Fibroblast of the aortic adventitia (primary cell): ENCODE measurements around the gene EID2B. TPM values are rescaled to one million over a fixed set of nuclear protein-coding genes. Genes with fewer than 3 reads are reported as not detected.

Experiments used
- DNase-seq: peaks from one replicate; pipeline ENCODE4 v3.0.0-alpha.2; 2010; ENCODE audit warnings: low read depth
- H3K4me3 ChIP-seq: 2 replicates; pipeline ENCODE4 v1.5.1; 2011; ENCODE audit warnings: low read depth, mild to moderate bottlenecking, control low read depth, low read length, moderate library complexity
- CTCF ChIP-seq: IDR thresholded peaks from 2 replicates; pipeline ENCODE4 v1.5.1; 2011; ENCODE audit warnings: mild to moderate bottlenecking, low read length, control low read depth, inconsistent platforms; ENCODE audit not compliant: insufficient read depth
- total RNA-seq: library from RNA; depleted of rRNA; stranded (reverse); fragments of >200 nt; gene quantifications from 2 replicates; pipeline ENCODE4 v1.2.3, GENCODE V29; 2012; ENCODE audit warnings: low replicate concordance

Gene EID2B
- total RNA-seq, 1 donor, result 3.3 TPM

DNA sequence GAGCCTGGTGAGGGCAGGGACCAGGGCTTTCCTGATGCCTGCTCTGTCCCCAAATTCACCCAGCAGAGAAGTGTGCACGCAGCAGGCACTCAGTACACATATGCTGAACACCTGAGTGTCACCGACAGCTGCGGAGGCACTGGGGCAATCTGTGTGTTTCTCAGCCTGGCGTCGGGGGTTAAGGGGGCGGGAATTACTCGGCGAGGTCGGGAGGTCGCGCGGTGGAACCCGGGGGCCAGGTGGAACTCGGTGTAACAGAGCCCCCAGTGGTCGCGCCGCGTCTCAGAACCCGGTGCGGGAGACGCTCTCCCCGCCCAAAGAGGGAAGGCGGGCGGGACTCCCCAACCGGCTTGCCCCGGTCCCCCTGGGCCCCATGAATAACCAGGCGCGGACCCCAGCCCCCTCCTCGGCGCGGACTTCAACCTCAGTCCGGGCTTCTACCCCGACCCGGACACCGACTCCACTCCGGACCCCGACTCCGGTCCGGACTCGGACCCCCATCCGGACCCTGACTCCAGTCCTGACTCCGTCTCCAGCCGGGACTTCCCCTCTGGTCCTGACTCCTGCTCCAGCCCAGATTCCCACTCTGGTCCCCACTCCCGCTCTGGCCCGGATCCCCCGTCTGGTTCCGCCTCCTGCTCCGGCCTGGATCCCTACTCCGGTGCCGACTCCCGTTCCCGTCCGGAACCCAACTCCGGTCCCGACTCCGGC is 17.7 kb downstream of the EID2B start, which contains the start of gene SELENOV:
SELENOV (plus strand) TSS at position 300 of the 711 bp plus-strand sequence; CDS start at position 374, 74 bp downstream.
- TF ChIP-seq CTCF, result no peak
- DNase-seq, result no peak
- H3K4me3 ChIP-seq, result no peak within 1 kb of the TSS

- peak; percentile 11 for DNase-seq
- H3K4me3 ChIP-seq, result no peak overlapping the region
- TF ChIP-seq CTCF, result no peak
Observed at GRCh38 chr19:39512988-39513387, 19.7 kb downstream of the EID2B start.

DNA sequence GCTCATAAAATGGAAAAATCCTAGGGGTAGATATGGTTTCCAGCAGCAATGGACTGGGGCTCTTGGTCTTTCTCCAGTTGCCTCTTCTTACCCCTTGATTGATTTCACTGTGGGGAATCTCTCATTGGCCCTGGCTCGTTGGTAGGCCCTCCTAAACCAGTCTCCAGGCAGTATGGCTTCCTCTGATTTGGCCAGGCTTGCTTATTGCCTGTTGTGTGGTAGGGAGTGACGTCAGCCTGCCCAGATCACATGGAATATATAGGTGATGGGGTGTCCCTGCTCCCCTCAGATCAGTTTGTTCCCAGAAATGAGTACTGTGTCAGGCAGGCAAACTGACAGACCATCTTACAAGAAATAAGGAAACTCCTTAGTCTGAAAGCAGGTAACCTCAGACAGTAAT is 23.4 kb downstream of the EID2B start:
- TF ChIP-seq CTCF, result no peak
- no peak for DNase-seq

DNA sequence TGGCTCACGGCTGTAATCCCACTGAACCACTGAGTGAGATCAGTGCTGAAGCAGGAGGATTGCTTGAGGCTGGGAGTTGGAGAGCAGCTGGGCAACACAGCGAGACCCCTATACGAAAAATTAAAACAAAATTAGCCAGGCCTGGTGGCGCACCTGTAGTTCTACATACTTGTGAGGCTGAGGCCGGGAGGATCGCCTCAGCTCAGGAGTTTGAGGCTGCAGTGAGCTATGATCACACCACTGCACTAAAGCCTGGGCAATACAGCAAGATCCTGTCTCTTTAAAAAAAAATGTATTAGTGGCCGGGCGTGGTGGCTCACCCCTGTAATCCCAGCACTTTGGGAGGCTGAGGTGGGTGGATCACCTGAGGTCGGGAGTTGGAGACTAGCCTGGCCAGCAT is 24.0 kb downstream of the EID2B start:
- no peak for TF ChIP-seq CTCF
- DNase-seq, result no peak
- no peak overlapping the region for H3K4me3 ChIP-seq

More for the DNA sequence above, 23.4 kb downstream of the EID2B start:
- no peak overlapping the region for H3K4me3 ChIP-seq

- peak overlapping the region; percentile 65 for H3K4me3 ChIP-seq
- TF ChIP-seq CTCF, result no peak
- DNase-seq, result no peak
Observed at GRCh38 chr19:39507715-39508364, 24.8 kb downstream of the EID2B start.

DNA sequence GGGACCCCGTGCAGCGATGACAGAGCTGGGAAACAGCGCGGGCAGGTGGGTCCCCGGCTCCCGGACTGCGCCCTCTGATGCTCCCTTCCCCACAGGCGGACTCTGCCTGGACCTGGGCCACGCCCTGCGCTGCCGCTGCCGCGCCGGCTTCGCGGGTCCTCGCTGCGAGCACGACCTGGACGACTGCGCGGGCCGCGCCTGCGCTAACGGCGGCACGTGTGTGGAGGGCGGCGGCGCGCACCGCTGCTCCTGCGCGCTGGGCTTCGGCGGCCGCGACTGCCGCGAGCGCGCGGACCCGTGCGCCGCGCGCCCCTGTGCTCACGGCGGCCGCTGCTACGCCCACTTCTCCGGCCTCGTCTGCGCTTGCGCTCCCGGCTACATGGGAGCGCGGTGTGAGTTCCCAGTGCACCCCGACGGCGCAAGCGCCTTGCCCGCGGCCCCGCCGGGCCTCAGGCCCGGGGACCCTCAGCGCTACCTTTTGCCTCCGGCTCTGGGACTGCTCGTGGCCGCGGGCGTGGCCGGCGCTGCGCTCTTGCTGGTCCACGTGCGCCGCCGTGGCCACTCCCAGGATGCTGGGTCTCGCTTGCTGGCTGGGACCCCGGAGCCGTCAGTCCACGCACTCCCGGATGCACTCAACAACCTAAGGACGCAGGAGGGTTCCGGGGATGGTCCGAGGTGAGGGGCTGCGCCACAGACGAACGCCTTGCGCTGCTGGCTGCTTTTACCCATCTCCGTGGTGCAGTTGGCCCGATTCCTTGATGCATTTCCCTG is 25.5 kb downstream of the EID2B start:
- TF ChIP-seq CTCF, result no peak
- DNase-seq, result peak; percentile 38
- peak overlapping the region; percentile 65 for H3K4me3 ChIP-seq
